Activated CD4-positive, alpha-beta T cell treated with anti-CD3 and anti-CD28 coated beads for 36 hours (primary cell): Measurements from ENCODE around the gene HDAC4. TPM values are rescaled to one million over a fixed set of nuclear protein-coding genes. Genes with fewer than 3 reads are reported as not detected.

Experiments used
- ATAC-seq: fragments of 200-7000 bp; cut with Tn5 transposase; one replicate; pipeline ENCODE4 v1.10.0; 2021; ENCODE audit warnings: mild to moderate bottlenecking, moderate library complexity
- CTCF ChIA-PET: fragments of 350-600 bp; sonication (Branson Sonifier 250); formaldehyde crosslinking; loops from one replicate; lab custom pipeline; 2021; ENCODE audit warnings: antibody characterized with exemption; lab: Charles Lee
- POLR2A ChIA-PET: fragments of 350-600 bp; sonication (Branson Sonifier 250); formaldehyde crosslinking; loops from one replicate; lab custom pipeline; 2021; ENCODE audit warnings: antibody characterized with exemption, inconsistent platforms; lab: Charles Lee
- DNase-seq: peaks from one replicate; pipeline ENCODE4 v3.0.0-alpha.2; 2020
- H3K27ac Mint-ChIP-seq: one replicate; pipeline ENCODE4 v1.8.0; 2021; ENCODE audit warnings: mixed read lengths
- H3K27me3 Mint-ChIP-seq: one replicate; pipeline ENCODE4 v1.8.0; 2021; ENCODE audit warnings: mixed read lengths
- H3K36me3 Mint-ChIP-seq: one replicate; pipeline ENCODE4 v1.8.0; 2021; ENCODE audit warnings: low read depth, mixed read lengths
- H3K4me1 Mint-ChIP-seq: one replicate; pipeline ENCODE4 v1.8.0; 2021; ENCODE audit warnings: mixed read lengths
- H3K4me3 Mint-ChIP-seq: one replicate; pipeline ENCODE4 v1.8.0; 2021; ENCODE audit warnings: mild to moderate bottlenecking, moderate library complexity, mixed read lengths
- H3K9me3 Mint-ChIP-seq: one replicate; pipeline ENCODE4 v1.8.0; 2021; ENCODE audit warnings: low read depth, mixed read lengths
- intact Hi-C, 2 experiments: fragments of 100-400 bp; cut with DNase I in 1 of 2; cut with micrococcal nuclease in 1 of 2; formaldehyde crosslinking; loops; one replicate each; pipeline versions ENCODE4 v1.14.2 to v1.15.1; 2022 to 2024; cut with DNase I, micrococcal nuclease
- total RNA-seq, 2 experiments: library from RNA; stranded (reverse); gene quantifications; one replicate each; pipeline ENCODE4 v1.2.3, GENCODE V29; 2021

The HDAC4 gene
- total RNA-seq, 2 experiments from 2014 or later: 25.4 to 30.4 TPM

- H3K4me3 Mint-ChIP-seq: no peak overlapping the region
- peaks cover 4% of the 10 kb centered on the region for H3K4me1 Mint-ChIP-seq
- H3K27ac Mint-ChIP-seq: no peak overlapping the region
- POLR2A ChIA-PET: no interaction called here
- intact Hi-C loops: no loop called here
- ATAC-seq (no peak), DNase-seq (no peak)
- no peaks in the 10 kb centered on the region for H3K27me3 Mint-ChIP-seq
- H3K36me3 Mint-ChIP-seq: peaks cover 6% of the 10 kb centered on the region
- CTCF ChIA-PET: no interaction called here
- no peaks in the 10 kb centered on the region for H3K9me3 Mint-ChIP-seq
These were observed 25.9 kb downstream of the HDAC4 start for GRCh38 chr2:239374896-239375277.

- no peak overlapping the region for H3K27ac Mint-ChIP-seq
- no peak for DNase-seq
- ATAC-seq: no peak
- H3K4me3 Mint-ChIP-seq: no peak overlapping the region
- H3K36me3 Mint-ChIP-seq: peaks cover 8% of the 10 kb centered on the region
- intact Hi-C loops: no loop called here
- CTCF ChIA-PET: no interaction called here
- no peaks in the 10 kb centered on the region for H3K9me3 Mint-ChIP-seq
- POLR2A ChIA-PET: no interaction called here
- peaks cover 8% of the 10 kb centered on the region for H3K4me1 Mint-ChIP-seq
- no peaks in the 10 kb centered on the region for H3K27me3 Mint-ChIP-seq
These were observed 28.0 kb downstream of the HDAC4 start for GRCh38 chr2:239372835-239373234.

- Mint-ChIP-seq H3K4me3 (no peak overlapping the region), H3K27ac (no peak overlapping the region), H3K36me3 (peaks cover 5% of the 10 kb centered on the region), H3K4me1 (peaks cover 8% of the 10 kb centered on the region), H3K27me3 (no peaks in the 10 kb centered on the region), H3K9me3 (no peaks in the 10 kb centered on the region)
- intact Hi-C loops: no loop called here
- ChIA-PET POLR2A (interaction anchor here (3.3 kb wide), 1 partner anchor 9 kb away, joined by 40 read pairs; no protein-coding TSS in a partner anchor), CTCF (interaction anchor here (2.7 kb wide), 1 partner anchor 9 kb away, joined by 21 read pairs; no protein-coding TSS in a partner anchor)
- DNase-seq: no peak
- no peak for ATAC-seq
These were observed 28.8 kb downstream of the HDAC4 start for GRCh38 chr2:239371726-239372686.

- Mint-ChIP-seq H3K9me3 (no peaks in the 10 kb centered on the region), H3K27me3 (no peaks in the 10 kb centered on the region), H3K36me3 (peaks cover 5% of the 10 kb centered on the region), H3K4me1 (peaks cover 8% of the 10 kb centered on the region), H3K4me3 (no peak overlapping the region), H3K27ac (peak overlapping the region; percentile 90)
- DNase-seq (no peak), ATAC-seq (no peak)
- POLR2A ChIA-PET: interaction anchor here (1.2 to 3.3 kb wide), 2 partner anchors 10 to 104 kb away, joined by 3 to 40 read pairs; no protein-coding TSS in a partner anchor
- CTCF ChIA-PET: interaction anchor here (1.1 to 2.7 kb wide), 2 partner anchors 8 to 10 kb away, joined by 3 to 21 read pairs; no protein-coding TSS in a partner anchor
- intact Hi-C loops: no loop called here
These were observed 29.7 kb downstream of the HDAC4 start for GRCh38 chr2:239370876-239371725.

GRCh38 chr2:239370403-239370802 is 30.4 kb downstream of the HDAC4 start:
- H3K9me3 Mint-ChIP-seq: no peaks in the 10 kb centered on the region
- H3K36me3 Mint-ChIP-seq: peaks cover 5% of the 10 kb centered on the region
- H3K27ac Mint-ChIP-seq: peak overlapping the region; percentile 90
- POLR2A ChIA-PET: interaction anchor here (1.1 to 3.3 kb wide), 3 partner anchors 11 to 103 kb away, joined by 3 to 40 read pairs (median 4); no protein-coding TSS in a partner anchor
- intact Hi-C loops: no loop called here
- H3K4me1 Mint-ChIP-seq: peaks cover 8% of the 10 kb centered on the region
- CTCF ChIA-PET: interaction anchor here (1.1 to 2.7 kb wide), 2 partner anchors 9 to 10 kb away, joined by 3 to 21 read pairs; no protein-coding TSS in a partner anchor
- DNase-seq (no peak), ATAC-seq (no peak)
- H3K27me3 Mint-ChIP-seq: no peaks in the 10 kb centered on the region
- peak overlapping the region; percentile 70 for H3K4me3 Mint-ChIP-seq

- H3K27ac Mint-ChIP-seq: peak overlapping the region; percentile 90
- no peaks in the 10 kb centered on the region for H3K9me3 Mint-ChIP-seq
- intact Hi-C loops: loop anchor here (1.0 to 2.0 kb wide), 5 partner anchors 12 to 48 kb away; partner anchors contain the start of gene HDAC4 (in 2 of the 2)
- ChIA-PET POLR2A (interaction anchor here (0.6 to 3.3 kb wide), 8 partner anchors 11 to 224 kb away, joined by 3 to 40 read pairs (median 4); partner anchors contain the start of gene HDAC4), CTCF (interaction anchor here (0.6 to 2.7 kb wide), 6 partner anchors 9 to 76 kb away, joined by 3 to 21 read pairs (median 3); no protein-coding TSS in a partner anchor)
- peaks cover 8% of the 10 kb centered on the region for H3K4me1 Mint-ChIP-seq
- H3K36me3 Mint-ChIP-seq: peaks cover 5% of the 10 kb centered on the region
- DNase-seq (peak; percentile 91), ATAC-seq (peak; percentile 97)
- no peaks in the 10 kb centered on the region for H3K27me3 Mint-ChIP-seq
- H3K4me3 Mint-ChIP-seq: peak overlapping the region; percentile 70
These were observed 31.1 kb downstream of the HDAC4 start for GRCh38 chr2:239369631-239370161.

GRCh38 chr2:239368906-239369552 is 31.8 kb downstream of the HDAC4 start:
- no peaks in the 10 kb centered on the region for H3K9me3 Mint-ChIP-seq
- peaks cover 5% of the 10 kb centered on the region for H3K36me3 Mint-ChIP-seq
- peak overlapping the region; percentile 72 for H3K27ac Mint-ChIP-seq
- ChIA-PET POLR2A (interaction anchor here (0.6 to 3.3 kb wide), 7 partner anchors 12 to 223 kb away, joined by 3 to 40 read pairs (median 4); partner anchors contain the start of gene HDAC4), CTCF (interaction anchor here (1.0 to 2.7 kb wide), 4 partner anchors 9 to 75 kb away, joined by 3 to 21 read pairs (median 4); no protein-coding TSS in a partner anchor)
- no peaks in the 10 kb centered on the region for H3K27me3 Mint-ChIP-seq
- DNase-seq (no peak), ATAC-seq (no peak)
- peaks cover 11% of the 10 kb centered on the region for H3K4me1 Mint-ChIP-seq
- H3K4me3 Mint-ChIP-seq: no peak overlapping the region
- intact Hi-C loops: loop anchor here (1.0 to 2.0 kb wide), 5 partner anchors 12 to 48 kb away; partner anchors contain the start of gene HDAC4 (in 2 of the 2)

GRCh38 chr2:239368321-239368720 is 32.5 kb downstream of the HDAC4 start:
- H3K36me3 Mint-ChIP-seq: peaks cover 5% of the 10 kb centered on the region
- no peaks in the 10 kb centered on the region for H3K9me3 Mint-ChIP-seq
- no peak for DNase-seq
- ChIA-PET CTCF (no interaction called here), POLR2A (interaction anchor here (0.7 to 3.3 kb wide), 2 partner anchors 13 to 35 kb away, joined by 3 to 40 read pairs; no protein-coding TSS in a partner anchor)
- H3K4me1 Mint-ChIP-seq: peaks cover 18% of the 10 kb centered on the region
- no peaks in the 10 kb centered on the region for H3K27me3 Mint-ChIP-seq
- intact Hi-C loops: loop anchor here in 1 of 2 experiments (2.0 kb wide), 1 partner anchor 42 kb away; no protein-coding TSS in a partner anchor
- ATAC-seq: no peak
- peak overlapping the region; percentile 47 for H3K27ac Mint-ChIP-seq
- H3K4me3 Mint-ChIP-seq: no peak overlapping the region

- CTCF ChIA-PET: interaction anchor here (0.7 kb wide), 1 partner anchor 73 kb away, joined by 3 read pairs; no protein-coding TSS in a partner anchor
- POLR2A ChIA-PET: no interaction called here
- peak overlapping the region; percentile 11 for H3K27ac Mint-ChIP-seq
- H3K4me1 Mint-ChIP-seq: peaks cover 18% of the 10 kb centered on the region
- ATAC-seq (no peak), DNase-seq (no peak)
- H3K9me3 Mint-ChIP-seq: no peaks in the 10 kb centered on the region
- no peaks in the 10 kb centered on the region for H3K27me3 Mint-ChIP-seq
- H3K36me3 Mint-ChIP-seq: peaks cover 5% of the 10 kb centered on the region
- intact Hi-C loops: no loop called here
- H3K4me3 Mint-ChIP-seq: no peak overlapping the region
These were observed 34.1 kb downstream of the HDAC4 start for GRCh38 chr2:239366740-239367139.
